ENCODE data around the gene IL4. TPM values are rescaled to one million over a fixed set of nuclear protein-coding genes. Genes with fewer than 3 reads are reported as not detected.

IL4 gene
- polyA plus RNA-seq, 1 donor (not counting 4 experiments of a cell fraction or from before 2014, with no cell fraction given) = not detected

GRCh38 chr5:132644177-132644576, 29.6 kb upstream of the IL4 start:
- no peaks in the 10 kb centered on the region for H3K9me3 ChIP-seq (ENCODE audit: control insufficient read depth, low read depth, low read length)
- H3K9me1 ChIP-seq (ENCODE audit: control insufficient read depth, extremely low read depth, insufficient read depth, low read length) = no peaks in the 10 kb centered on the region
- DNase-seq (ENCODE audit: low read depth, low spot score) (no peak), FAIRE-seq (no peak)
- H4K20me1 ChIP-seq (ENCODE audit: control insufficient read depth, extremely low read depth, insufficient read depth, low read length) = no peaks in the 10 kb centered on the region
- dilution Hi-C loops (cut with MboI; ENCODE audit: extremely low pct_ligation_motif_present, low sequenced_read_pairs) = no loop called here
- H3K27me3 ChIP-seq (ENCODE audit: control insufficient read depth, extremely low read depth, insufficient read depth, low read length) = no peaks in the 10 kb centered on the region
- H3K4me3 ChIP-seq (ENCODE audit: control insufficient read depth in 2 of 3, extremely low read depth in 1 of 3, insufficient read depth in 2 of 3, low read depth in 1 of 3, low read length in 3 of 3) = no peak overlapping the region
- peaks cover 16 to 24% of the 10 kb centered on the region in 2 experiments for H3K36me3 ChIP-seq (ENCODE audit: control insufficient read depth in 2 of 2, extremely low read depth in 1 of 2, insufficient read depth in 2 of 2, low read length in 2 of 2)
- H3K4me1 ChIP-seq (ENCODE audit: control insufficient read depth, extremely low read depth, insufficient read depth, low read length) = no peaks in the 10 kb centered on the region
- H3K27ac ChIP-seq (ENCODE audit: control insufficient read depth, insufficient read depth, low read length) = no peak overlapping the region
- H3K79me2 ChIP-seq (ENCODE audit: control insufficient read depth, insufficient read depth, low read length) = no peaks in the 10 kb centered on the region
- no peak overlapping the region for H3K4me2 ChIP-seq (ENCODE audit: control insufficient read depth, extremely low read depth, insufficient read depth, low read depth, low read length)
- H3K9ac ChIP-seq (ENCODE audit: control insufficient read depth, extremely low read depth, insufficient read depth, low read length) = no peak overlapping the region
- TF ChIP-seq EZH2 (IDR thresholded peaks at IDR 0.05; ENCODE audit: low read length) = no peak
- TF ChIP-seq CTCF (optimal IDR thresholded peaks at IDR 0.05 in 1 of 3, IDR thresholded peaks at IDR 0.05 in 1 of 3, conservative IDR thresholded peaks at IDR 0.05 in 1 of 3; ENCODE audit: extremely low read depth in 1 of 3, insufficient read depth in 2 of 3, low read length in 3 of 3) = no peak
- no peak overlapping the region for H2AFZ ChIP-seq (ENCODE audit: control insufficient read depth, low read length)

GRCh38 chr5:132646583-132647266, 27.1 kb upstream of the IL4 start:
- TF ChIP-seq CTCF (optimal IDR thresholded peaks at IDR 0.05 in 1 of 3, IDR thresholded peaks at IDR 0.05 in 1 of 3, conservative IDR thresholded peaks at IDR 0.05 in 1 of 3; ENCODE audit: extremely low read depth in 1 of 3, insufficient read depth in 2 of 3, low read length in 3 of 3) = no peak
- no peak for TF ChIP-seq EZH2 (IDR thresholded peaks at IDR 0.05; ENCODE audit: low read length)
- Histone ChIP-seq H3K4me3 (ENCODE audit: control insufficient read depth in 2 of 3, extremely low read depth in 1 of 3, insufficient read depth in 2 of 3, low read depth in 1 of 3, low read length in 3 of 3) (no peak overlapping the region), H3K9me3 (ENCODE audit: control insufficient read depth, low read depth, low read length) (no peaks in the 10 kb centered on the region), H3K9me1 (ENCODE audit: control insufficient read depth, extremely low read depth, insufficient read depth, low read length) (no peaks in the 10 kb centered on the region), H3K9ac (ENCODE audit: control insufficient read depth, extremely low read depth, insufficient read depth, low read length) (no peak overlapping the region), H3K4me2 (ENCODE audit: control insufficient read depth, extremely low read depth, insufficient read depth, low read depth, low read length) (no peak overlapping the region), H4K20me1 (ENCODE audit: control insufficient read depth, extremely low read depth, insufficient read depth, low read length) (no peaks in the 10 kb centered on the region), H2AFZ (ENCODE audit: control insufficient read depth, low read length) (no peak overlapping the region), H3K36me3 (ENCODE audit: control insufficient read depth in 2 of 2, extremely low read depth in 1 of 2, insufficient read depth in 2 of 2, low read length in 2 of 2) (peaks cover 5 to 13% of the 10 kb centered on the region in 2 experiments), H3K79me2 (ENCODE audit: control insufficient read depth, insufficient read depth, low read length) (no peaks in the 10 kb centered on the region), H3K27ac (ENCODE audit: control insufficient read depth, insufficient read depth, low read length) (no peak overlapping the region), H3K27me3 (ENCODE audit: control insufficient read depth, extremely low read depth, insufficient read depth, low read length) (no peaks in the 10 kb centered on the region), H3K4me1 (ENCODE audit: control insufficient read depth, extremely low read depth, insufficient read depth, low read length) (no peaks in the 10 kb centered on the region)
- FAIRE-seq = no peak
- dilution Hi-C loops (cut with MboI; ENCODE audit: extremely low pct_ligation_motif_present, low sequenced_read_pairs) = no loop called here
- no peak for DNase-seq (ENCODE audit: low read depth, low spot score)

Measured in keratinocyte (primary cell).